GM18499 (cell line): Measurements from ENCODE around the gene PM20D1.
A peak's percentile ranks its signal among the peaks of the same experiment; 100 is the strongest.
"Not testable (repeated sequence)": the region's sequence is repeated elsewhere in the genome, so short reads cannot be mapped to it uniquely, and the experiment has no call there.

ENCODE experiments used
- ATAC-seq: cut with Tn5 transposase; IDR thresholded peaks from one replicate; pipeline ENCODE4 v1.9.1; 2021; ENCODE audit warnings: moderate number of reproducible peaks; ENCODE audit not compliant: insufficient read depth, unreplicated experiment

Gene PM20D1

DNA sequence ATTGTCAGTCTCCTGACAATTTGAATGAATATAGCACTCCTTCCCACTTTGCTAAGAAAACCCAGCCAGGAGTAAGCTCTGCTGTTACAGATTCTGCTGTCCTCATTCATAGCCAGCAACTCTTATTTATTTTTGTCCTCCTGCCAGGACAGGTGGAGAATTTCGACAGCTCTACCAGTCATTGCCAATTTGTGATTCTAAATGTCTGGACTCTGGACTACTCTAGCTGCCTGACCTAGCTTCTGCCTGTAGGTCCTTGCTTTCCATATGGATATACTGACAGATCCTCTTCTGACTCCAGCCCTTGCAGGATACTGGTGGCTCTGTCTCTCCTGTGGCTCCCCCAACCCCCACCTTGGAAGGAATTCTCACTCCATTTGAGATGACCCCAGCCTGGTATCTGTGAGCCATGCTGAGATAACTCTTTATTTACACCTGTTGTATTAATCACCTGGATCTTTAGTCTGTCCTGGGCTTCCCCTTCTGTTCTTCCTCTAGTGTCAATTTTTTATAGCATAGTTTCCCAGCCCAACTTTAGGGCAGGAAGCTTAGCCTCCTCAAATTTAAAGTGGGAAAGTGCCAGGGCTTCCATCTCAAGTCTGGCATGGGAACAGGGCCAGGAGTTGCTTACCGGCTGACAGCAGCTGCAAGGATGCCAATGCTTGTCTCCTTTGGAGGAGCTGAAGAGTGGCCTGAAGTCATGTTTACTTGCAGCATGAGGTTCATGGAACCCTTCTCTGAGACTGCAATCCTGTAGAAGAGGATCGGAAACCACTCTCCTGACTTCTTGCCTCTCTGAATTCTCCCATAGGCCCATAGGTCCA is 6.7 kb downstream of the PM20D1 start:
- no peak for ATAC-seq

GRCh38 chr1:205842229-205842628 is 7.7 kb downstream of the PM20D1 start:
- ATAC-seq = no peak

DNA sequence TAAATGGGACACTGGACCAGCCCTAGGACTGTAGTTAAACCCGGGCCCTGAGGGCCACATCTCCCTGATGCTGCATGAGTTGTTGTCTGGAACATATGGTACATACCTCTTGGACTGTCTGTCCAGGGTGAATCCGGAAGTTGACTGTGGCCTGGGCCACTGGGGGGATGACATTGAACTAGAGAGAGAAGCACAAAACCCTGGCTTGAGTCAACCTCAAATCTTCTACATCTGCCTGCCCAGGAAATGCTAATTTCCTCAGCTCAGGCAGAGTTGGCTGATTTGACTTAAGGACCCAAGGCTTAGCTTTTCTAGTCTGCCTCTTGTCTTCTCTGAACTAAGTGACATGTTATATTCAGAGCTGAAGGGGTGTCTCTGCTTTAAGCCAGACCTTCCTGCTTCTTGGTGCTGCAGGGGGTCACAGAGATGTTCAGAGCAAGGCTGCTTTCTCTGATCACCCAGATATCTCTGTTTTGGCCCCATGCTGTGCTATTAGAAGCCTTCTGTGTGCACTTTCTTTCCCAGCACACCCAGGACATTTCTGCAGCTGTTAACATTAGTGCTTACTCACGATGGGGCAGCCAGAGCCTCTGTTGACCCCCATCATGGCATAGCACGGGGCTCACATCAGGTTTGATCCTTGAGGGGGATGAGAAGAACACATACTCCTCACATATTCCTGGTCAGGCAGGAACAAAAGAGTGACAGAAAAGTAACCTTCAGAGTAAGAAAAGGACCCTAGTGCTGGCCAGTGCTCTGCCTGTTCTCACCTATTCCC is 9.6 kb downstream of the PM20D1 start:
- ATAC-seq = no peak

DNA sequence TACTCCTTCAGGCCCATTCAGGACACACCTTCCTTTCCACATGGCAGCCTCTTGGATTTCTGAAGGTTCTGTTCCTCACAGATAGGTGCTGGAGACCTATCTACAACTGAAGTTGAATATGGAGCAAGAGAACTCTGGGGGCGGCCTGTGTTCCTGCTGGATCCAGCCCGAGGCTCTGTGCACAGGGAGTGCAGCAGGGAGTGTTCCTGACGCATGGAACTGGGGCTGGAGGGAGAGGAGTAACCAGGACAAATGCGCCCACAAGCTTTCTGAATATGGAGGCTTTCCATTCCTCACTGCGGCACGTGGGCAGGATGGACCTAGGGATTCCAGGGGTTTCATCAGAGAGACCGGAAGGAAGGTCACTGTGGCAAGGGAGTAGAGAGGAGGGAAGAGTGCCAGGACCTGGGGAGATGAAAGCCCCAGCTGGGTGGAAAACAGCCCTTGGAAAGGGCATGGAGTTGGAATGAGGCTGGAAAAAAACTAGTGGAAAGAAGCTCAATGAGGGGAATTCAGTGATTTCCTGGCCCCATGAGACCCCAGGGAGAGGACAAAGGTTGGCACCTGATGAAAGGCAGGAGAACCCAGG is 12.5 kb downstream of the PM20D1 start:
- no peak for ATAC-seq

GRCh38 chr1:205834751-205835150 is 15.2 kb downstream of the PM20D1 start:
- no peak for ATAC-seq

DNA sequence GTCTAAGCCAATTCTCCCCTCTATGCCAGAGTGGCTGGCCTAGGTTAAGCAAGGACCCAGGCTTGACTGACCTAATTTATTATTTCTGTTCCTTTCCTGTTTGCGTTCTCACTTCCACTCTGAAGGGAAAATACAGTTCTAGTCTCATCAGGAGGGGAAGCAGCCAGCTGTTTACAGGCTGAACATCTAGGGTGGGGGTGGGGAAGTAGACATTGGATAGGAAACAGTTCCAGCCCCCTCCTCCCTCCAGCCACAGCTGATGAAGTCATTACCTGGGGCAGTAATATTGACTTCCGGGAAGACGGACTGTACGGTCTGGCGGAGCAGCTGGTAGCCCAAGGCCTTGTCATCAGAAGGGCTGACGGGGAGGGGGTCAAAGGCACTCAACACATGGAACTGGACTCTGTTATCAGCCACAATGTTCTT is 17.6 kb downstream of the PM20D1 start:
- no peak for ATAC-seq

- ATAC-seq = no peak
Measured at GRCh38 chr1:205827623-205828022, 22.3 kb downstream of the PM20D1 start.

- no peak for ATAC-seq
Measured at GRCh38 chr1:205826995-205827394, 22.9 kb downstream of the PM20D1 start.

DNA sequence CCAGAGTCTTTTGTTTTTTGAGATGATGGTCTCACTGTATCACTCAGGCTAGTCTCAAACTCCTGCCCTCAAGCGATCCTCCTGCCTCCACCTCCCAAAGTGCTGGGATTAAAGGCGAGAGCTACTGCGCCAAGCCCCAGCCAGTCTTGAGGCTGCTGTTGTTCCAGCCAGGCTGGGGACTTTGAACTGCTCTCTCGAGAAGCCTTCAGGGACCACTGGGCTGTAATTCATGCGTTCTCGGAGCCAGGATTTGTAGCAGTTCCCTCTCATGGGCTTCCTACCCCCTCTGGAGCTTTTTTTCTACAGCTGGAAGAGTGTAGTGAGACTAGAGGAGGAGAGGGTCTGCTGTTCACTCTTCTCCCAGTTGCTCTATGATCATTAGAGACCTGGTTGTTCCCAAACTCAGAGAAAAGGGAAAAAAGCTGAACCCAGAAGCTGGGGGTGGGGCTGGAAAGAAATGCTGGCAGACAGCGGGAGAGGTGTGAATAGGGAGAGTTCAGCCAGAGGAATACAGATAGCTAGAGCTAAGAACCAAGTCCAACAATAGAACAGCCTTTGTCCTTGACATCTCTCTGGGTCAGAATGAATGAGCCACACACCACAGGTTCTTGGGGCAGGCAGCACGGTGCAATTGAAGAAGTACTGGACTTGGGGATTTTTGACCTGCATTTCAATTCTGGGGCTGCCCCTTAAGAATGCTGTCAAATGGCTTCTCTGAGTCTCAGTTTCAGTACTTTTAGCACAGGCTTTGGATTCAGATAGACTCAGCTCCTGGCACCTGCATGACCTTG is 23.7 kb downstream of the PM20D1 start:
- ATAC-seq = peak; percentile 53

DNA sequence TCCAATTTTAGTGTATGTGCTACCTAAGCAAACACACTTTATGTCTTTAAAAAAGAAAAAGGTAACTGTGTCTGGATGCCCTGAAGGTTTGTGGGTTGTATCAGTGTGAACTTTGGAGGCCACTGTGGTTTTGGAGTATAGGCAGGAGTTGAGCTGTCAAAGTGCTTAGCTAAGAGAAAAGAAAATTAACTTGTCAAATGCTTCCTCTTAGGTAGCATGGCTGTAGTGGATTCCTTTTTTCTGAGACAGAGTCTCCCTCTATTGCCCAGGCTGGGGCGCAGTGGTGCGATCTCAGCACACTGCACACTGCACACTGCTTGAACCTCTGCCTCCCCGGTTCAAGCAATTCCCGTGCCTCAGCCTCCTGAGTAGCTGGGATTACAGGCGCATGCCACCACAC is 25.8 kb downstream of the PM20D1 start:
- ATAC-seq = no peak

- not testable (repeated sequence) for ATAC-seq
Measured at GRCh38 chr1:205823260-205823659, 26.7 kb downstream of the PM20D1 start.

DNA sequence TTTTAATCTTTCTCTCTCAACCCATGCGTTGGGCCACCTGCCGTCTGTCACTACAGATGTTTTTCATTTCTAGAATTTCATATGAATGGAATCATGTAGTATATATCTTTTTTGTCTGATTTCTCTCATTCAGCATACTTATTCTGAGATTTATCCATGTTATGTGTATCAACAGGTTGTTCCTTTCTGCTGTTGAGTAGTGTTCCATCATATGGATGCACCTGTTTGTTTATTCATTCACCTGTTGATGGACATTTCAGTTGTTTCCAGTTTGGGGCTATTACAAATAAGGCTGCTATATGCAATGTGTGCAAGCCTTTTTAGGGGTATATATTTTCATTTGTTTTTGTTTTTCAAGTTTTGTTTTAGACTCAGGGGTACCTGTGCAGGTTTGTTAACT is 27.5 kb downstream of the PM20D1 start:
- no peak for ATAC-seq

- ATAC-seq = no peak
Measured at GRCh38 chr1:205817988-205818387, 31.9 kb downstream of the PM20D1 start.

DNA sequence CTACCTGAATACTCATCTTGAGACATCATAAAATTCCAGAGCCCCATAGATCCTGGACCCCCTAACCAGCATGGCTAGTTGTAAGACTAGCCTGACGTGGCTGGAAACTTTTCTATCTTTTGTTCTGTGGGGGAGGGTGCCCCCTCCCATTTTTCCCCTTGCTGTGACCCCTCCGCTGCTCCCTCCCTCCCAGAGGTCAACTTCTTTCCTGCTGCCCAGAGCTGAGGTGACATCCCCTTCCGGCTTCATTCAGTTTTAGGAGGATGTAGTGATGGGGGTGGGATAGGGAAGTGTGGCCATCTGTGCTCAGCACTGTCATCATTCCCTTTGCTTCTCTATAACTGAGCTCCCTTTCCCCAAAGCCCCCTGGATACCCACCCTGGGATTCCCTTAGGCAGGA is 32.6 kb downstream of the PM20D1 start:
- ATAC-seq = no peak

- no peak for ATAC-seq
Measured at GRCh38 chr1:205813755-205814058, 36.2 kb downstream of the PM20D1 start.

GRCh38 chr1:205812878-205813754 is 36.8 kb downstream of the PM20D1 start, which contains the start of gene SLC41A1:
Gene SLC41A1, minus strand, starts transcription at chr1:205813198. Its CDS starts 2,757 bp downstream, at chr1:205810441.
- ATAC-seq = no peak

DNA sequence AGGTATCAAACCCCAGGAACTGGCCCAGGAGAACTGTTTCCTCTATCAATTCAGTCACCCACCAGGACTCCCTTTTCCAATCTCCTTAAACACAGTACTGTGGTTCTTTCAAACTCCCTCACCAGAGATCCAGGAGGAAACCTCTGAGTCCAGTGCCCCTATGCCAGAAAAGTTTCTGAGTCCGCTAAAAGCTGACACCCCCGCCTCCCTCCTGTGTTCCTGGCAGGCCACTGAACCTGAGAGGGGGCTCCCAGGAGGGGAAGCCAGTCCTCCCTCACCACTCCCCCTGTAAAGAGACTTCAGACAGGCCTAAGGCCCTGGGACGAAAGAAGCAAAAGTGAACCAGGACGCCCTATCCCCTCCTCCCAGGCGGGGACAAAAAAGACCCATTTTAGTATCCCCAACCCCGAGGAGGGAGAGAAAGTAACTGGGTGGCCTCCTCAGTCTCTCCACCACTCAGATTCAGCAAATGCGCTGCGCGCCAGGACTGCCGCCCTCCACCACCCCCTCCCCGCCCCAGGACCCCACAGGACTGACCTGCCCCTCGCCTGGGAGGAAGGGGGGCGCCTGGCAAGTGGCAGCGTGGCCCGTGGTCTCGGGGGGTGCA is 37.6 kb downstream of the PM20D1 start:
- no peak for ATAC-seq

DNA sequence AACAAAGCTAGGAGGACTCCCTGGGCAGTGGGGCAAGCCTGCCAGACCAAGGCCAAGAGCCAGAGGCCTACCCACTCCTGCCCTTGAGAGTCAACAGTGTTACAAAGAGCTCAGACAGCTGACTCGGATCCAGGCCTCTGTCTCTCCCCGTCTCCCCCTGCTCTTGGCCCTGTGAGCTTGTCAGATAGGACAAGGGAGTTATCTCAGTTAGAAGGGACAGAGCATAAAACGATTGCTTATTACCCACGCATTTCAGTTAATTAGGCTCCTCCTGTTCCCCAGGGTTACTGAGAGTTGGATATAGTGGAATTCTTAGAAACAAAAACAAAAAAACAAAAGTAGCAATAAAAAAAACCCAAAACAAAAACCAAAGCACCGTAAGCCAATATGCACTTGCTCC is 38.3 kb downstream of the PM20D1 start:
- no peak for ATAC-seq
